GM12878 (cell line): ENCODE measurements around the gene FNIP1. TPM values are rescaled to one million over a fixed set of nuclear protein-coding genes. Genes with fewer than 3 reads are reported as not detected.

Experiments
- BACH1 ChIP-seq: fragments of 450-650 bp; IDR thresholded peaks from 2 replicates; pipeline ENCODE4 v1.6.1; 2017; ENCODE audit warnings: mild to moderate bottlenecking, borderline replicate concordance
- CUX1 ChIP-seq: IDR thresholded peaks from 2 replicates; pipeline ENCODE4 v1.6.1; 2012; ENCODE audit warnings: improper control_type of control experiment, low read depth, low read length; ENCODE audit not compliant: insufficient replicate concordance
- DPF2 ChIP-seq: fragments of 450-650 bp; IDR thresholded peaks from 2 replicates; pipeline ENCODE4 v1.6.1; 2017; ENCODE audit warnings: mild to moderate bottlenecking
- FOXK2 ChIP-seq: fragments of 450-650 bp; IDR thresholded peaks from 2 replicates; pipeline ENCODE4 v1.6.1; 2017; ENCODE audit warnings: mild to moderate bottlenecking, moderate library complexity
- KAT2A ChIP-seq: conservative IDR thresholded peaks from 2 replicates; pipeline ENCODE4 v1.6.1; 2011; ENCODE audit warnings: low read depth, low read length; ENCODE audit not compliant: control insufficient read depth
- KDM1A ChIP-seq: fragments of 200-600 bp; sonication (generic); IDR thresholded peaks from 2 replicates; pipeline ENCODE4 v1.6.1; 2016; ENCODE audit warnings: borderline replicate concordance
- MXI1 ChIP-seq: fragments of 150-350 bp; IDR thresholded peaks from 2 replicates; pipeline ENCODE4 v1.6.1; 2011; ENCODE audit warnings: low read depth, mild to moderate bottlenecking, inconsistent platforms, low read length, improper control_type of control experiment
- MYC ChIP-seq: IDR thresholded peaks from 2 replicates; pipeline ENCODE4 v1.6.1; 2011; ENCODE audit warnings: mild to moderate bottlenecking, low read length, moderate library complexity, inconsistent platforms; ENCODE audit not compliant: insufficient read depth, insufficient replicate concordance, insufficient read length, severe bottlenecking
- PRDM15 ChIP-seq: fragments of 450-650 bp; formaldehyde crosslinking; IDR thresholded peaks from 2 replicates; pipeline ENCODE4 v1.4.0; 2020; ENCODE audit warnings: mild to moderate bottlenecking, moderate library complexity
- SRF ChIP-seq, 2 experiments: IDR thresholded peaks; 2 replicates each; pipeline ENCODE4 v1.6.1; 2011; ENCODE audit warnings: low read depth in 2 of 2, low read length in 2 of 2, mild to moderate bottlenecking in 1 of 2, moderate library complexity in 1 of 2
- STAT3 ChIP-seq: IDR thresholded peaks from 2 replicates; pipeline ENCODE4 v1.6.1; 2011; ENCODE audit warnings: low read depth, low read length, improper control_type of control experiment
- USF2 ChIP-seq: IDR thresholded peaks from 2 replicates; pipeline ENCODE4 v1.6.1; 2011; ENCODE audit warnings: low read depth, low read length, improper control_type of control experiment, borderline replicate concordance
- ZBTB33 ChIP-seq: fragments of 450-650 bp; IDR thresholded peaks from 2 replicates; pipeline ENCODE4 v1.6.1; 2017; ENCODE audit warnings: mild to moderate bottlenecking
- polyA plus RNA-seq, 11 experiments: library from polyadenylated mRNA; depleted of rRNA in 4 of 11; unstranded in 6 of 11; stranded (reverse) in 5 of 11; fragments of >200 nt; fragmentation: Nextera tagmentation in 4 of 11; fragmentation: Illumina TruSeq in 1 of 11; extraction: Ambion mirVana in 4 of 11; extraction: Trizol in 1 of 11; gene quantifications; 1 replicate in 1 of 11; 2 replicates in 10 of 11; pipeline versions ENCODE4 v1.2.1 to v1.2.3, GENCODE V29; 2011 to 2016; ENCODE audit warnings: inconsistent platforms in 2 of 11, missing spikeins in 2 of 11, low read depth in 1 of 11
- total RNA-seq, 4 experiments: library from RNA; depleted of rRNA in 3 of 4; stranded (reverse); fragments of >200 nt in 3 of 4; fragmentation: Illumina TruSeq in 1 of 4; extraction: Trizol in 1 of 4; gene quantifications; 2 replicates each; pipeline versions ENCODE4 v1.2.1 to v1.2.3, GENCODE V29; 2013 to 2021

The FNIP1 gene
- total and polyA plus RNA-seq, 10 of the 15 experiments (the other 5 are each of a cell fraction or from before 2014, with no cell fraction given), result 4.3 to 18.0 (median 14.0) TPM

GRCh38 chr5:131671994-131672655 is 124.7 kb downstream of the FNIP1 start (continued):
- TF ChIP-seq PRDM15 (CRISPR knock-in tag) (no peak), CUX1 (no peak), MXI1 (no peak), KDM1A (no peak), DPF2 (no peak), FOXK2 (no peak), MYC (no peak), STAT3 (no peak), KAT2A (no peak), BACH1 (no peak), USF2 (no peak), ZBTB33 (no peak), SRF (IDR thresholded peaks at IDR 0.05; ENCODE audit: low read depth in 2 of 2, low read length in 2 of 2) (no peak)
